Measurements from ENCODE around the gene ADSS2. TPM values are rescaled to one million over a fixed set of nuclear protein-coding genes. Genes with fewer than 3 reads are reported as not detected.

The ADSS2 gene
- total and polyA plus RNA-seq, 4 donors: 18.4 to 46.7 (median 37.0) TPM

GRCh38 chr1:244388961-244389360 is 62.7 kb downstream of the ADSS2 start:
- Histone ChIP-seq H3K4me3 (no peak overlapping the region), H3K27ac (ENCODE audit: low read depth in 1 of 2, low read length in 1 of 2) (no peak overlapping the region), H3K9ac (ENCODE audit: insufficient read depth in 1 of 2, low read length in 2 of 2) (no peak overlapping the region), H3K36me3 (ENCODE audit: control insufficient read depth in 4 of 4, insufficient read depth in 4 of 4, low read length in 4 of 4) (no peaks in the 10 kb centered on the region), H3K27me3 (ENCODE audit: control insufficient read depth in 3 of 3, insufficient read depth in 3 of 3, low read length in 2 of 3) (no peaks in the 10 kb centered on the region), H3K9me3 (ENCODE audit: control insufficient read depth in 4 of 4, insufficient read depth in 3 of 4, low read length in 3 of 4) (no peaks in the 10 kb centered on the region), H3K4me1 (ENCODE audit: control insufficient read depth in 5 of 5, insufficient read depth in 5 of 5, low read length in 5 of 5) (no peaks in the 10 kb centered on the region)
- 86 to 89% methylated on average over 7 of the region's 7 CpGs for WGBS, 2 donors
- DNase-seq (no peak), ATAC-seq (ENCODE audit: insufficient read depth, low FRiP score) (no peak)
- TF ChIP-seq CTCF (IDR thresholded peaks at IDR 0.05; ENCODE audit: control extremely low read depth, extremely low read depth): no peak

- Histone ChIP-seq H3K4me3 (no peak overlapping the region), H3K9ac (ENCODE audit: insufficient read depth in 1 of 2, low read length in 2 of 2) (no peak overlapping the region), H3K36me3 (ENCODE audit: control insufficient read depth in 4 of 4, insufficient read depth in 4 of 4, low read length in 4 of 4) (no peaks in the 10 kb centered on the region), H3K9me3 (ENCODE audit: control insufficient read depth in 4 of 4, insufficient read depth in 3 of 4, low read length in 3 of 4) (no peaks in the 10 kb centered on the region), H3K4me1 (ENCODE audit: control insufficient read depth in 5 of 5, insufficient read depth in 5 of 5, low read length in 5 of 5) (no peaks in the 10 kb centered on the region), H3K27me3 (ENCODE audit: control insufficient read depth in 3 of 3, insufficient read depth in 3 of 3, low read length in 2 of 3) (no peaks in the 10 kb centered on the region), H3K27ac (ENCODE audit: low read depth in 1 of 2, low read length in 1 of 2) (no peak overlapping the region)
- 89 to 92% methylated on average over 1 of the region's 1 CpG for WGBS, 2 donors
- no peak for TF ChIP-seq CTCF (IDR thresholded peaks at IDR 0.05; ENCODE audit: control extremely low read depth, extremely low read depth)
- no peak for DNase-seq
- ATAC-seq (ENCODE audit: insufficient read depth, low FRiP score): no peak
Measured at GRCh38 chr1:244387415-244387814, 64.3 kb downstream of the ADSS2 start.

GRCh38 chr1:244386595-244386994 is 65.1 kb downstream of the ADSS2 start:
- Histone ChIP-seq H3K36me3 (ENCODE audit: control insufficient read depth in 4 of 4, insufficient read depth in 4 of 4, low read length in 4 of 4) (no peaks in the 10 kb centered on the region), H3K27me3 (ENCODE audit: control insufficient read depth in 3 of 3, insufficient read depth in 3 of 3, low read length in 2 of 3) (no peaks in the 10 kb centered on the region), H3K9me3 (ENCODE audit: control insufficient read depth in 4 of 4, insufficient read depth in 3 of 4, low read length in 3 of 4) (no peaks in the 10 kb centered on the region), H3K4me1 (ENCODE audit: control insufficient read depth in 5 of 5, insufficient read depth in 5 of 5, low read length in 5 of 5) (no peaks in the 10 kb centered on the region), H3K9ac (ENCODE audit: insufficient read depth in 1 of 2, low read length in 2 of 2) (no peak overlapping the region), H3K27ac (ENCODE audit: low read depth in 1 of 2, low read length in 1 of 2) (no peak overlapping the region), H3K4me3 (no peak overlapping the region)
- no peak for DNase-seq
- ATAC-seq (ENCODE audit: insufficient read depth, low FRiP score): no peak
- 89 to 98% methylated on average over 1 of the region's 1 CpG for WGBS, 2 donors
- no peak for TF ChIP-seq CTCF (IDR thresholded peaks at IDR 0.05; ENCODE audit: control extremely low read depth, extremely low read depth)

- H3K9me3 ChIP-seq (ENCODE audit: control insufficient read depth in 4 of 4, insufficient read depth in 3 of 4, low read length in 3 of 4): peaks cover 0 to 2% (median 0%) of the 10 kb centered on the region in 4 donors
- no peak for TF ChIP-seq CTCF (IDR thresholded peaks at IDR 0.05; ENCODE audit: control extremely low read depth, extremely low read depth)
- DNase-seq (no peak), ATAC-seq (ENCODE audit: insufficient read depth, low FRiP score) (no peak)
- H3K4me1 ChIP-seq (ENCODE audit: control insufficient read depth in 5 of 5, insufficient read depth in 5 of 5, low read length in 5 of 5): no peaks in the 10 kb centered on the region
- H3K9ac ChIP-seq (ENCODE audit: insufficient read depth in 1 of 2, low read length in 2 of 2): no peak overlapping the region
- 79 to 83% methylated on average over 3 of the region's 3 CpGs for WGBS, 2 donors
- no peak overlapping the region for H3K4me3 ChIP-seq
- H3K36me3 ChIP-seq (ENCODE audit: control insufficient read depth in 4 of 4, insufficient read depth in 4 of 4, low read length in 4 of 4): no peaks in the 10 kb centered on the region
- no peaks in the 10 kb centered on the region for H3K27me3 ChIP-seq (ENCODE audit: control insufficient read depth in 3 of 3, insufficient read depth in 3 of 3, low read length in 2 of 3)
- H3K27ac ChIP-seq (ENCODE audit: low read depth in 1 of 2, low read length in 1 of 2): no peak overlapping the region
Measured at GRCh38 chr1:244384066-244384465, 67.6 kb downstream of the ADSS2 start.
